ENCODE results near the gene C10orf67.

Gene C10orf67

DNA sequence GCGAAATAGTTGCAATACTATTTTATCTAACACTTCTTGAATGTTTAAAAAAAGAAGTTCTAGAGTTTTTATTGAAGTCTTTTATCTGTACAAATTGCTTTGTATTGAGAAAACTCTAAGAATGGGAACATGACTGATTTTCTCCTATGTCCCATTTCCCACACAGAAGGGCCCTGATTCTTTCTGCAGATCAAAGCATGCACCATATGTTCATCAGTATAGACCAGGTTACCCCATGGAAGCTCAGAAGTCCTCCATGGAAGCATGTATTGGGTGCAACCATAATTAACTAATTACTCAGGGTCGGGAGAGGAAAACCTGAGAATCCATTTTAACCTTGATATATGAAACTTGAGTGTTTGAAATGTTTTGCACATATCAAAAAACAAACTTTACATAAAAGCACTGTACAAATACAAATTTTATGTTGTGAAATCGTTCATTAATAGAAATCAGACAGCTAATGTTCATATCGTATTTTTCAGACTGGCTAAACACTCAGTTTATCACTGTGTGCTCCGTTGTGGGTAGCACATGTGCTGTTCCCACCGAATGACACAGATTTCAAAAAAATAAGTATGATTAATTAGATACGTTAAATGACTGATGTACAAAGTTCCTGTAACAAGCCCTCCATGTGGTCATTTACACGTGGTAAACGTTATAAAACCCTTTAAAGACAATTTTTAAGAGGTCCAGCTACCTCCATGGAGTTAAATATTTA is 81.0 kb downstream of the C10orf67 start:
- no peaks in the 10 kb centered on the region for H3K9me3 ChIP-seq (ENCODE audit: control insufficient read depth, insufficient read depth, low read length)
- H3F3A ChIP-seq (ENCODE audit: control insufficient read depth, insufficient read depth), result no peaks in the 10 kb centered on the region
- no peak overlapping the region for H3K4me3 ChIP-seq (ENCODE audit: low read length)
- H3K9me2 ChIP-seq (replicated peaks; ENCODE audit: control insufficient read depth, low read length), result no peaks in the 10 kb centered on the region
- no peaks in the 10 kb centered on the region for H3K4me1 ChIP-seq (ENCODE audit: control insufficient read depth, low read length)
- no peak overlapping the region for H3K27ac ChIP-seq (ENCODE audit: low read depth, low read length)
- no peaks in the 10 kb centered on the region for H3K79me2 ChIP-seq (ENCODE audit: control insufficient read depth, low read length)
- H3K36me3 ChIP-seq (ENCODE audit: control insufficient read depth, low read length), result no peaks in the 10 kb centered on the region
- TF ChIP-seq, protein P1, sequence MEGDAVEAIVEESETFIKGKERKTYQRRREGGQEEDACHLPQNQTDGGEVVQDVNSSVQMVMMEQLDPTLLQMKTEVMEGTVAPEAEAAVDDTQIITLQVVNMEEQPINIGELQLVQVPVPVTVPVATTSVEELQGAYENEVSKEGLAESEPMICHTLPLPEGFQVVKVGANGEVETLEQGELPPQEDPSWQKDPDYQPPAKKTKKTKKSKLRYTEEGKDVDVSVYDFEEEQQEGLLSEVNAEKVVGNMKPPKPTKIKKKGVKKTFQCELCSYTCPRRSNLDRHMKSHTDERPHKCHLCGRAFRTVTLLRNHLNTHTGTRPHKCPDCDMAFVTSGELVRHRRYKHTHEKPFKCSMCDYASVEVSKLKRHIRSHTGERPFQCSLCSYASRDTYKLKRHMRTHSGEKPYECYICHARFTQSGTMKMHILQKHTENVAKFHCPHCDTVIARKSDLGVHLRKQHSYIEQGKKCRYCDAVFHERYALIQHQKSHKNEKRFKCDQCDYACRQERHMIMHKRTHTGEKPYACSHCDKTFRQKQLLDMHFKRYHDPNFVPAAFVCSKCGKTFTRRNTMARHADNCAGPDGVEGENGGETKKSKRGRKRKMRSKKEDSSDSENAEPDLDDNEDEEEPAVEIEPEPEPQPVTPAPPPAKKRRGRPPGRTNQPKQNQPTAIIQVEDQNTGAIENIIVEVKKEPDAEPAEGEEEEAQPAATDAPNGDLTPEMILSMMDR (IDR thresholded peaks at IDR 0.05; ENCODE audit: low read depth, low read length, poor library complexity, severe bottlenecking), result no peak
- no peak for TF ChIP-seq EZH2phosphoT487 (IDR thresholded peaks at IDR 0.05; ENCODE audit: borderline replicate concordance, low read length)
- H3K27me3 ChIP-seq (ENCODE audit: control insufficient read depth, low read length), result no peaks in the 10 kb centered on the region
- no peak overlapping the region for H3K4me2 ChIP-seq (ENCODE audit: low read length)
- H4K20me1 ChIP-seq (ENCODE audit: control insufficient read depth, insufficient read depth, low read depth, low read length), result no peaks in the 10 kb centered on the region

DNA sequence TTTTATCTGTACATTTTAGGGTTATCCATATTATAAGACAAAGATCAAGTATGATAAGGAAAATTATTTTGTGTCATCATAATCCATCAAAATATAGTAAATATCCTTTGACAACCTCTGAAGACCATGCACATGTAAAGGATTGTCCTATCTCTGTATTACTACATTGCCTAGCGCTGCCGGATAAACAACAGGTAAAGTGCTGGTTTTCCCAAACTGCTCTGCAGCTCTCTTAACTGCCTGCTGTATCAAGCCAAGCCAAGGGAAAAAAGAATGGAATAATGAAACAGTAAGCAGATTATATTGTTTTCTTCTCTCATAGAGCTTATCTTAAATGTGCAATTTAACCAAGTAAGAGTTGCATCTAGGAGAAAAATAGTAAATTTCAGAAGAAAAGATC is 81.7 kb downstream of the C10orf67 start:
- H3K79me2 ChIP-seq (ENCODE audit: control insufficient read depth, low read length), result no peaks in the 10 kb centered on the region
- TF ChIP-seq EZH2phosphoT487 (IDR thresholded peaks at IDR 0.05; ENCODE audit: borderline replicate concordance, low read length), result no peak
- TF ChIP-seq, protein P1 (IDR thresholded peaks at IDR 0.05; ENCODE audit: low read depth, low read length, poor library complexity, severe bottlenecking), result no peak
- H3F3A ChIP-seq (ENCODE audit: control insufficient read depth, insufficient read depth), result no peaks in the 10 kb centered on the region
- H4K20me1 ChIP-seq (ENCODE audit: control insufficient read depth, insufficient read depth, low read depth, low read length), result no peaks in the 10 kb centered on the region
- H3K36me3 ChIP-seq (ENCODE audit: control insufficient read depth, low read length), result no peaks in the 10 kb centered on the region
- no peaks in the 10 kb centered on the region for H3K9me3 ChIP-seq (ENCODE audit: control insufficient read depth, insufficient read depth, low read length)
- no peak overlapping the region for H3K27ac ChIP-seq (ENCODE audit: low read depth, low read length)
- H3K4me1 ChIP-seq (ENCODE audit: control insufficient read depth, low read length), result no peaks in the 10 kb centered on the region
- H3K9me2 ChIP-seq (replicated peaks; ENCODE audit: control insufficient read depth, low read length), result no peaks in the 10 kb centered on the region
- no peak overlapping the region for H3K4me2 ChIP-seq (ENCODE audit: low read length)
- H3K27me3 ChIP-seq (ENCODE audit: control insufficient read depth, low read length), result no peaks in the 10 kb centered on the region
- H3K4me3 ChIP-seq (ENCODE audit: low read length), result no peak overlapping the region

DNA sequence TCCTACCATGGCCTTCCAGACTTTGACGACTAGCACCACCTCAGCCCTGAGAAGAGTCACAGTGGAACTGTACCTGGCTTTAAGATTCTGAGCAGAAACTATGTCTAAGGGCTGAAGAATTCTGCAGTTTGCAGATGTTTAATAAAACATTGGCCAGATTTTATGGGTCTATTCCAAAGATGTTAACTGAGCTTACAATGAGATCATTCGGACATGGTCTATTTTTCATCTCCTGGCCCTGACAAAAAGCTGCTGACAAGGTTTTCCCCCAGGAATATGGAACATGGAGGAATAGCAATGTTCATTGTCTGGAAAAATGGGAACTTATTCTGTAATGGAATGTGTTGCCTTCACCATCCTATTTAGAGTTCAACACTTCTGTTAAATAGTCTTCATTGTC is 86.1 kb downstream of the C10orf67 start:
- TF ChIP-seq, protein P1 (IDR thresholded peaks at IDR 0.05; ENCODE audit: low read depth, low read length, poor library complexity, severe bottlenecking), result no peak
- TF ChIP-seq EZH2phosphoT487 (IDR thresholded peaks at IDR 0.05; ENCODE audit: borderline replicate concordance, low read length), result no peak
- Histone ChIP-seq H3K36me3 (ENCODE audit: control insufficient read depth, low read length) (no peaks in the 10 kb centered on the region), H3K9me2 (replicated peaks; ENCODE audit: control insufficient read depth, low read length) (no peaks in the 10 kb centered on the region), H4K20me1 (ENCODE audit: control insufficient read depth, insufficient read depth, low read depth, low read length) (no peaks in the 10 kb centered on the region), H3K4me1 (ENCODE audit: control insufficient read depth, low read length) (no peaks in the 10 kb centered on the region), H3K9me3 (ENCODE audit: control insufficient read depth, insufficient read depth, low read length) (no peaks in the 10 kb centered on the region), H3K27me3 (ENCODE audit: control insufficient read depth, low read length) (no peaks in the 10 kb centered on the region), H3K4me2 (ENCODE audit: low read length) (no peak overlapping the region), H3K4me3 (ENCODE audit: low read length) (no peak overlapping the region), H3K27ac (ENCODE audit: low read depth, low read length) (no peak overlapping the region), H3F3A (ENCODE audit: control insufficient read depth, insufficient read depth) (no peaks in the 10 kb centered on the region), H3K79me2 (ENCODE audit: control insufficient read depth, low read length) (no peaks in the 10 kb centered on the region)
